Hippocampal formation (tissue), 2 donors: ENCODE results near the gene TSHZ1.

Experiments used
- DNase-seq, 2 donors: peaks; one replicate each; lab custom pipeline; 2025; lab: John Stamatoyannopoulos, UW

TSHZ1 gene, protein sequence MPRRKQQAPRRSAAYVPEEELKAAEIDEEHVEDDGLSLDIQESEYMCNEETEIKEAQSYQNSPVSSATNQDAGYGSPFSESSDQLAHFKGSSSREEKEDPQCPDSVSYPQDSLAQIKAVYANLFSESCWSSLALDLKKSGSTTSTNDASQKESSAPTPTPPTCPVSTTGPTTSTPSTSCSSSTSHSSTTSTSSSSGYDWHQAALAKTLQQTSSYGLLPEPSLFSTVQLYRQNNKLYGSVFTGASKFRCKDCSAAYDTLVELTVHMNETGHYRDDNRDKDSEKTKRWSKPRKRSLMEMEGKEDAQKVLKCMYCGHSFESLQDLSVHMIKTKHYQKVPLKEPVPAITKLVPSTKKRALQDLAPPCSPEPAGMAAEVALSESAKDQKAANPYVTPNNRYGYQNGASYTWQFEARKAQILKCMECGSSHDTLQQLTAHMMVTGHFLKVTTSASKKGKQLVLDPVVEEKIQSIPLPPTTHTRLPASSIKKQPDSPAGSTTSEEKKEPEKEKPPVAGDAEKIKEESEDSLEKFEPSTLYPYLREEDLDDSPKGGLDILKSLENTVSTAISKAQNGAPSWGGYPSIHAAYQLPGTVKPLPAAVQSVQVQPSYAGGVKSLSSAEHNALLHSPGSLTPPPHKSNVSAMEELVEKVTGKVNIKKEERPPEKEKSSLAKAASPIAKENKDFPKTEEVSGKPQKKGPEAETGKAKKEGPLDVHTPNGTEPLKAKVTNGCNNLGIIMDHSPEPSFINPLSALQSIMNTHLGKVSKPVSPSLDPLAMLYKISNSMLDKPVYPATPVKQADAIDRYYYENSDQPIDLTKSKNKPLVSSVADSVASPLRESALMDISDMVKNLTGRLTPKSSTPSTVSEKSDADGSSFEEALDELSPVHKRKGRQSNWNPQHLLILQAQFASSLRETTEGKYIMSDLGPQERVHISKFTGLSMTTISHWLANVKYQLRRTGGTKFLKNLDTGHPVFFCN (N-terminal part only)

GRCh38 chr18:75210274-75211001 is at the start of gene TSHZ1:
Gene TSHZ1 (plus strand): TSS chr18:75210797. CDS start chr18:75211877, 1,080 bp downstream.
- DNase-seq: peak; percentile 38 to 93

DNA sequence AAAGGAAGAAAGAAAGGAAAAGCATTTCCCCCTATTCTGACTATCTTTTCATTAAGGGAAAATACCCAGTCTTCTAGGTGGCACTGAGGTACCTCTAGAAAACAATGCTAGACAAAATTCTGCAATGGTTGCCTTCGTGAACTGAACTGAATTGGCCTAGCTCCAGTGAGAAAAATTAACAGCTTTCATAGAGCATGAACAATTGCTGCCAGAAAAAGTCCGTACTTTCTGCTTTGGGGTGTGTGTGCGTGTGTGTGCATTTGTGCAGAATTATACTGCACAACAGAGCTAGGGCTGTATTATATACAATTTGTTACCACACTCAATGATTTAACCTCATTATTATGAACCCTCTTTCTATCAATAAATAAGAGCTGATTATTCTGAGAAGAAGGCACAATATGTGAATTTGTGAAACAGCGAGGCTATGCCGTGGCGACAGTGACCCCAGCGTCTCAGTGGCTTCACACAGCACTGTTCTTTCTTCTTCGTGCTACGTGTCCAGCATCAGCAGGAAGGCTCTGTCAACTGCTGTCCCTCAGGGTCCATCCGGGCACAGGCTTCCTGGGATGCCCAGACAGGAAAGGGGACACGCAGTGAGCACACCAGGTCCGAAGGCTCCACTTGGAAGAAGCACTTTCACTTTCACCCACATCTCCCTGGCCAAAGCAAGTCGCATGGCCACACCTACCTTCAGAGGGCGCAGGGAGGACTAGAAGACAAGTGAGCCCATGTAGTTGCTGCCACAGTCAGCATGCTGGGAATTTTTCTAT is 49.2 kb upstream of the TSHZ1 start:
- peak in 1 of 2 donors; percentile 15 for DNase-seq

- DNase-seq: no peak
Observed at GRCh38 chr18:75162467-75162866, 48.1 kb upstream of the TSHZ1 start.

DNA sequence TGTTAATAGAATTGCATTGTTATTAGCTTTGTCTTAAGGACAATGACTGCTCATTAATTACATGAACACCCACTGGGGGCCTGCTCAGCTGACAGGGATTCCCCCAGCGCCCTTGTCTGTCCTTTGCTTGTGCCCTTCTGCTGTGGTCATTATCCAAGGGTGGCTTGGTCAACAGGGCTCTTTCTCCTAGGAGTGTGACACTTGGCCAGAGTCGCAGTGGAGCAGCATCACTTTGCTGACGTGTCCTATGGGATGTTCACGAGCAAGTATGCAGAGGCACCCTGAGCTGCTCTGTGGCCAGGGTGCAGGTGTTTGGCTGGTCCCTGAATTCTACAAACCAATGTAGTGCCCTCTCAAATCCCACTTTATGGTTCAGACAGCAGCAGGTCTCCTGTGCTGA is 47.6 kb upstream of the TSHZ1 start:
- no peak for DNase-seq

DNA sequence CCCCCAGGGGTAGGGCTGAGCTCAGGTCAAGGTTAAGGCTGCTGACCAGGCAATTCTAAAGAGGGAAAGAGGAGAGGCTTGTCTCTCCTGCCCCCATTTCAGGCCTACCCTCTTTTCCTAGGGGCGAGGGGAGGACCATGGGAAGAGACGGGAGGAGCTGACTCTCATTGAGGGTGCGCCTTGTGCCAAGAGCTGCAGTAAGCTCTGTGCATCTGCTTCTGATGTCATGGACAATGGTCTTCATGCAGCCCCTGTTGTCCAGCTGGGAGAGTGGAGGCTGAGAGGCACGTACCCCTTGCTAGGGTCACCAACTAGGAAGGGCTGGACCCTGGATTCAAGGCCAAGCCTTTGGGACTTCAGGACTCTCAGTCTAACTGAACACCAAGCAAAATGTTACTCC is 46.9 kb upstream of the TSHZ1 start:
- DNase-seq: no peak

GRCh38 chr18:75164479-75164878 is 46.1 kb upstream of the TSHZ1 start:
- DNase-seq: no peak

GRCh38 chr18:75165926-75166325 is 44.7 kb upstream of the TSHZ1 start:
- DNase-seq: no peak

DNA sequence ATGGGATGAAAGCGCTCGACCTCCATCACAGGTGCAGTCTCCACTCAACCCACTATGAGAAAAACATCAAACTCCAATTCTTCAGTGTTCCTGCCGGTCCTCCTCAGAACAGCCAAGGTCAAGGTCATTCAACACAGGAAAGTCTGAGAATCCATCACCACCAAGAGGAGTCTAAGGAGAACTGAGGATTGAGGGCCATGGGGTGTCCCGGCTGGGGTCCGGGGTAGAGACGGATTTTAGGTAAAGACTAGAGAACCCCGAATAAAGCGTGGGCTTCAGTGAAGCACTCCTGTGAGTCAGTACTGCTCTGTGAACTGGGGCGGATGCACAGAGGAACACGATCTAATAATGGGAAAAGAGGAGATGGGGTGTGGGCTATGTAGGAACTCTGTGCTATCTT is 43.5 kb upstream of the TSHZ1 start:
- no peak for DNase-seq

GRCh38 chr18:75167759-75168618 is 42.6 kb upstream of the TSHZ1 start:
- DNase-seq: peak in 1 of 2 donors; percentile 18

DNA sequence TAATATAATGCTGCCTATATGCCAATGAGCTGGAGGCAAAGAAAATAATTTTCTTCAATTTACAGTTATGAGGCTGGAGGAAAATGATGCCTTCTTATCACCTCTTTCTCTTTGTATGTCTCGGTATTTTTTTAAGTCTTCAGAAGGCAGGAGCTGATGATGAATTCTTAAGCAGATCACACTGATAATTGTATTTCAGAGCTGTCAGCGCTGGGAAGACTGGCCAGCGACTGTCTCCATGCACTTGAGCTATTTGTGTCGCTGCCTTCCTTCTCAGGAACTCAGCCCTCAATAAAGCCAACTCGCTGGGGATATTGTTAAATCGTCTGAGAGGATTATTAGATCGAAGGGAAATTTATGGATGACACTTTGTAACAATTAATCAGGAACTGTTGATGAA is 42.0 kb upstream of the TSHZ1 start:
- no peak for DNase-seq

- DNase-seq: no peak
Observed at GRCh38 chr18:75169411-75169810, 41.2 kb upstream of the TSHZ1 start.

DNA sequence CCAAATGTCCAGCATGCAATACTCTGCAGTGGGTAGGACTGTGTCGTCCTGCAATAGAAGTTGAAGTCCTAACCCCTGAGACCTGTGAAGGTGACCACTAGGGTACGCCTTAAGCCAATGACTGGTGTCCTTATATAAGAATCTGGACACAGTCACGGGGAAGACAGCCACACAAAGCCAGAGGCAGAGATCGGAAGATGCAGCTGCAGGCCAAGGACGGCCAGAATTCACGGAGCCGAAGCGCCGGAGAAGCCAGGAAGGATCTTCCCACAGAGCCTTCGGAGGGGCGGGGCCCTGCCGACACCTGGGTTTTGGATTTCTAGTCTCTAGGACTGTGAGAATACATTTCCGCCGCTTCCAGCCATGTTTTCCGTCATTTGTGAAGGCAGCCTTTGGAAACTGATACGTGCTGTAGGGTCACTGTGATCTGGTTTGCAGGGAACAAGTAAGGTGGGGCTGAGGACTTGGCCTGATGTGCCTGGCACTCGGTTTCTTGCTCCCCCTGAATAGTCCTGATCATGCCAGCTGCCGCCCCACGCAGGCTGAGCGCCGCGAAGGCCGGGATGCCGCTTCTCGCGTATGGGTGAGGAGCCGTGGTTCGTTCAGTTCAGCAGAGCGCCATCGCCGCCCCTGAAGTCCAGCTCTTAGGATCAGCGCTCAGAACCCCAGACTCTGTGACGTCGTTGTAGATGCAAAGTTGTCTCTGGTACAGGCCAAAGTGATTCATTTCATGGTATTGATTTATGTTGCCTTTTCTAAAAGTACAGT is 40.4 kb upstream of the TSHZ1 start:
- DNase-seq: no peak

GRCh38 chr18:75170916-75171315 is 39.7 kb upstream of the TSHZ1 start:
- DNase-seq: no peak

DNA sequence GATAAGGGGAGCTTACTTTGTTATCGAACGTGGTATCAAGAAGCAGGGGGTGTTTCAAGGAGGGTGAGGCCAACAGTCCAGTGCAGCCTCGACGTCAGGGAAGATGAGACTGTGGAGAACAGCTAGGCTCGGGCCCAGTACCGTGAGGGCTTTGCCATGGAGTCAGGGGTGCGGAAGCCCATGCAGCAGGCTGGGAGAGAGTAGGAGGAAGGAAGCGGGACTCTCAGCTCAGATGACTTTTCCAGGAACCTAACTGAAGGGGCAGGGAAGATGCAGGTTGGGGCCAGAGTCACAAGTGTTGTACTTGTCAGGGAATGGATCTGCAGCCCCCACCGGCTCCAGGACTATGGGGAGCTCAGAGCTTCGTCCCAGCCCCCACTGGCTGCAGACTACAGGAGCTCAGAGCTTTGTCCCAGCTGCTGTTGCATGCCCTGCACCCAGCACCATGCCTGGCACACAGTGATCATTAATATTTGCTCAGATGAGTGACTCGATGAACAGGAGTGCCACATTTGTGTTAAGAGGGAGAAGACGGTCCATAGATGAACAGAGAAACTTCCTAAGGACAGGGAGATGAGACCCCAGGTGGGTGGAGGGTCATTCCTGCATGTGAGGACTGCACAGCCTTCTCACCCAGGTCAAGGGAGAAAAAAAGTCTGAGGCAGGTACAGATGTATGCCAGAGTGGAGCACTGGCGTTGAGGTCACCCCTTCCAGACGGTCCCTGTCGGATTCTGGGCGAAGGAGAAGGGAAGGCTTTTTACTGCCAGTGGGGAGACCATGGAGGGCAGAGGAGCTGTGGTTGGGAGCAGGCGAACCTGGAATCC is 38.1 kb upstream of the TSHZ1 start:
- DNase-seq: no peak

- DNase-seq: no peak
Observed at GRCh38 chr18:75173125-75173432, 37.5 kb upstream of the TSHZ1 start.

DNA sequence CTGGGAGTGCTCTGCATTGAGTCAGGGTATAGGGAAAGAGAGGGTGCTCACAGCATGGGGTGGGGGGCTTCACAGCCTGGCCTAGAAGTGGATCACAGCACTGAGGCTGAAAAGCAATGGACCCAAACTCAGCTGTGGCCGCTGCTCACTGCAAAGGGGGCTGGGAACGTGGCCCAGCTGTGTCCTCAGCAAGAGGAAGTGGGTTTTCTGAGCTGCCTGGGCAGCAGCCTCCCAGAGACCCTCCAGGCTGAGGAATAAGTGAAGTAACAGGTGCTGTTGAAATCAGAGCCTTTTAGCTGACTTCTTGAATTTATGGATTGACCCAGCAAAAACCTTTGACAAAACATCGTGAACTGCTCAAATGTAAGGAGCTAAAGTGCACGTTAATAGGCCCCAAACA is 36.9 kb upstream of the TSHZ1 start:
- no peak for DNase-seq

DNA sequence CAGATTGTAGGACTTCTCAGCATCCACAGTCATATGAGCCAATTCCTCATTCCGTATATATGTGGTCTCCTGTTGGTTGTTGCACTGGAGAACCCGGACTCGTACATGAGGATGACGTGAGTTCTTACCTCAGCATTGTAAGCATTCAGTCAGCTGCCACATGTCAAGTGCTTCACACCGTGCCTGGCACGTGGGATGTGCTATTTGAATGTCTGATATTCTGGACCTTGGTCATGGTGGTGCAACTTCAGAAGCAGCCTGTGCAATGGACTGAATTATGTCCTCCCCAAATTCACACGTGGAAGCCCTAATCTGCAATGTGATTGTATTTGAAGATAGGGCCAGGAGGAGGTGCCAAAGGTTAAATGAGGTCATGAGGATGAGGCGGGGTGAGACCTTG is 33.7 kb upstream of the TSHZ1 start:
- DNase-seq: no peak

GRCh38 chr18:75178376-75178775 is 32.2 kb upstream of the TSHZ1 start:
- no peak for DNase-seq
